ENCODE results near the gene PDE4D. TPM values are rescaled to one million over a fixed set of nuclear protein-coding genes. Genes with fewer than 3 reads are reported as not detected.
A peak's percentile ranks its signal among the peaks of the same experiment; 100 is the strongest.

The PDE4D gene
- total RNA-seq, 1 donor from 2014 or later = 28.2 TPM

GRCh38 chr5:59728356-59728755, 165.2 kb downstream of the PDE4D start:
- POLR2A ChIA-PET = interaction anchor here (0.5 kb wide), 1 partner anchor 36 kb away, joined by 8 read pairs; no protein-coding TSS in a partner anchor
- no peak for TF ChIP-seq CTCF (IDR thresholded peaks at IDR 0.05)

DNA sequence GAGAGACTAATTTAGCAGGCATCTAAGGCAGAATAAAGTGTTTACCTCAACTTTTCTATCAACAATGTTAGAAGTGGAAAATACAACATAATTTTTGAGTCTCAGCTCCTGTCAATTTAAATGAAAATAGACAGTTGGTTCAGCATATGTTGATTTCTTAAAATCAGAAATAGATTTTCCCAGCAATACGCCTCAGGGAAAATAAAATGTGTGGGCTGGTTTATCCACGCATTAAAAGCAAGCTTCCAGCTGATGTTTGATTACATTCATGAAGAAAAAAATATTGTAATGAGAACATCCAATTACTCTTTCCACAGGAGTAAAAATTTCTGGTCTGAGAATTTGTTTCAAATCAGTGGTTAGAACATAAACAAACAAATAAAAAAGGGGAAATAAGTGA, 166.3 kb downstream of the PDE4D start:
- no peaks in the 10 kb centered on the region for H3K9me3 Mint-ChIP-seq
- no peaks in the 10 kb centered on the region for H3K27me3 Mint-ChIP-seq
- POLR2A ChIA-PET = no interaction called here
- H3K4me1 Mint-ChIP-seq = peaks cover 13% of the 10 kb centered on the region
- no peaks in the 10 kb centered on the region for H3K36me3 Mint-ChIP-seq (ENCODE audit: low read depth)
- intact Hi-C loops (cut with micrococcal nuclease) = loop anchor here (10.0 kb wide), 1 partner anchor 52 kb away; no protein-coding TSS in a partner anchor
- DNase-seq (no peak), ATAC-seq (ENCODE audit: low read depth) (no peak)
- H3K4me3 Mint-ChIP-seq = no peak overlapping the region
- TF ChIP-seq CTCF (IDR thresholded peaks at IDR 0.05) = no peak
- CTCF ChIA-PET = no interaction called here
- no peak overlapping the region for H3K27ac Mint-ChIP-seq

More at GRCh38 chr5:59728356-59728755, 165.2 kb downstream of the PDE4D start:
- Mint-ChIP-seq H3K4me1 (peaks cover 17% of the 10 kb centered on the region), H3K27ac (no peak overlapping the region), H3K9me3 (no peaks in the 10 kb centered on the region), H3K4me3 (no peak overlapping the region), H3K27me3 (no peaks in the 10 kb centered on the region), H3K36me3 (ENCODE audit: low read depth) (no peaks in the 10 kb centered on the region)
- no peak for ATAC-seq (ENCODE audit: low read depth)
- CTCF ChIA-PET = no interaction called here
- DNase-seq = no peak
- intact Hi-C loops (cut with micrococcal nuclease) = loop anchor here (10.0 kb wide), 1 partner anchor 54 kb away; no protein-coding TSS in a partner anchor

- Mint-ChIP-seq H3K36me3 (ENCODE audit: low read depth) (no peaks in the 10 kb centered on the region), H3K27ac (no peak overlapping the region), H3K27me3 (no peaks in the 10 kb centered on the region), H3K4me1 (peaks cover 13% of the 10 kb centered on the region), H3K9me3 (no peaks in the 10 kb centered on the region), H3K4me3 (no peak overlapping the region)
- intact Hi-C loops (cut with micrococcal nuclease) = loop anchor here (2.0 to 10.0 kb wide), 2 partner anchors 51 to 537 kb away; no protein-coding TSS in a partner anchor
- DNase-seq (no peak), ATAC-seq (ENCODE audit: low read depth) (no peak)
- TF ChIP-seq CTCF (IDR thresholded peaks at IDR 0.05) = no peak
- ChIA-PET CTCF (interaction anchor here (1.0 to 1.7 kb wide), 6 partner anchors 16 to 537 kb away, joined by 3 to 8 read pairs (median 6); no protein-coding TSS in a partner anchor), POLR2A (no interaction called here)
These were observed 168.1 kb downstream of the PDE4D start for GRCh38 chr5:59725392-59725767.

DNA sequence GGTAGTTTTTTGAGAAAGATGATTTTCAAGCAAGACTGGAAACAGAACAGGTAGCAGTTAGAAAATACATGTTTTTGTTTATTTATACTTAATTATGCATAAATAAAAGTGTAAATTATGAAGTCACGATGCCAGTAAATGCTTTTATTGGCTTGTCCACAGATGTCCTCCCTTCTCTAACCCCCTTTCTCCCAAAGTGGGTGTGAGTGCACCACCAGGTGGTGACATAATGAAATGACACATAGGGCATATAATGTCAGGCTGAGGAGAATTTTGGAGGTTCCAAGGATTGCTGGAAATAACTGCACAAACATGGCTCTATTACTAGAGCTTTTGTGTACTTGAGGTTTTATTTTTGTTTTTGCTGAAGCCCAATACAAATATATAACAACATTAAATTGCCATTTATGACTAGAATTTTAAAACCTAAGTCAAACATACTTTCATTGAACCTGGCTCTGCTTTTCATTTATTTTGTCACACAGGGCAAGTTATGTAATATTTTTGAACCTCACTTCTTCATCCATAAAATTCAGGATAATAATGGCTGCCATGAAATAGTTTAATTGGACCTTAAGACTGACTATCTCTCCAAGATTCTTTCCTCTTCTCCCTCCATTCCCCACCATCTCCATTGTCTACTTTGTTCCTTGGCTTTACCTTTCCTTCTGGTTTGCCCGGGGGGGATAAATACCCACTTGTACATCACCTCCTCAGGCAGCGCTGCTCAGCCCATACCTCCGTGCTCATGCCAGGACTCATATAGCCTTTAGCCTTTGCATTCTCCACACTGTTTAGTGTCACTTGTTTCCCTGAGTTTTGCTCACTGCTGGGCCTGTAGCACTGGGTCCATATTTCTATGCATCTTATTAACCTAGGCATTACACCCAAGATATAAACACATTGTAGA, 168.8 kb downstream of the PDE4D start:
- H3K4me1 Mint-ChIP-seq = peaks cover 13% of the 10 kb centered on the region
- intact Hi-C loops (cut with micrococcal nuclease) = loop anchor here (1.0 to 10.0 kb wide), 5 partner anchors 50 to 536 kb away; no protein-coding TSS in a partner anchor
- no peaks in the 10 kb centered on the region for H3K9me3 Mint-ChIP-seq
- H3K36me3 Mint-ChIP-seq (ENCODE audit: low read depth) = no peaks in the 10 kb centered on the region
- ATAC-seq (ENCODE audit: low read depth) (peak; percentile 75), DNase-seq (no peak)
- H3K27me3 Mint-ChIP-seq = no peaks in the 10 kb centered on the region
- TF ChIP-seq CTCF (IDR thresholded peaks at IDR 0.05) = peak; percentile 38
- H3K27ac Mint-ChIP-seq = no peak overlapping the region
- ChIA-PET POLR2A (no interaction called here), CTCF (interaction anchor here (1.0 to 1.8 kb wide), 4 partner anchors 40 to 75 kb away, joined by 3 to 7 read pairs (median 4); no protein-coding TSS in a partner anchor)
- no peak overlapping the region for H3K4me3 Mint-ChIP-seq

DNA sequence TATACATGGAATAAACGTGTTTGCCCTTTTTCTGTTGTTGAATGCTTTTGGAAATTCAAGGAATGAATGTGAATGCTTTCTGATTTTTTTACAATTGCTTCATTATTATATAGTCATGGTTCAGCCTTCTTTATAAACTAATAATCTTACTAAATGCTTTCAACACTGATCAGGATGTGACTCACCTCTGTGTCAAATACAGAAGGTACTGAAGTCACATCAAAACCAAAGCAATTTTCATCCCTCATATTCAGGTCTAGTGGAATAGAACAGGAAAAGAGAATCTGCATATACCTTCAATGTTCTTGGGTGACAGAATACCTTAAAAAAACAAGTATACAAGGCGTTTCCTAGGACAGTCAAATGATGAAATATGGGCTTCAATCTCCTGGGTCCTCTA, 170.7 kb downstream of the PDE4D start:
- H3K27me3 Mint-ChIP-seq = no peaks in the 10 kb centered on the region
- CTCF ChIA-PET = interaction anchor here (1.1 kb wide), 1 partner anchor 217 kb away, joined by 3 read pairs; no protein-coding TSS in a partner anchor
- no peak overlapping the region for H3K27ac Mint-ChIP-seq
- H3K4me3 Mint-ChIP-seq = no peak overlapping the region
- intact Hi-C loops (cut with micrococcal nuclease) = loop anchor here (10.0 kb wide), 1 partner anchor 48 kb away; no protein-coding TSS in a partner anchor
- POLR2A ChIA-PET = no interaction called here
- TF ChIP-seq CTCF (IDR thresholded peaks at IDR 0.05) = no peak
- no peaks in the 10 kb centered on the region for H3K9me3 Mint-ChIP-seq
- ATAC-seq (ENCODE audit: low read depth) = no peak
- peaks cover 11% of the 10 kb centered on the region for H3K4me1 Mint-ChIP-seq
- no peaks in the 10 kb centered on the region for H3K36me3 Mint-ChIP-seq (ENCODE audit: low read depth)
- DNase-seq = no peak
